Measurements from ENCODE around the gene GNG10. TPM values are rescaled to one million over a fixed set of nuclear protein-coding genes. Genes with fewer than 3 reads are reported as not detected.

Gene GNG10
- total RNA-seq (2021): 31.0 and 33.4 TPM in 2 replicates
- long read RNA-seq, transcript GNG10-201 (3 exons, 1,491 nt): major isoform, 207 of 213 reads
- long read RNA-seq, partial matches to known transcripts: 1 of 213 reads
- long read RNA-seq, other reads (novel, unspliced or antisense): 5 of 213 reads

- H3K27me3 Mint-ChIP-seq (ENCODE audit: low read depth): peaks cover 15% of the 10 kb centered on the region
- H3K56ac ChIP-seq (ENCODE audit: insufficient read length, low read depth, low read length): no peak within 1 kb of the TSS
- no peak within 1 kb of the TSS for H3K4ac ChIP-seq (ENCODE audit: low read depth, low read length)
- no peaks in the 10 kb centered on the region for H3K27me3 ChIP-seq (ENCODE audit: insufficient read depth, low read length)
- peak within 1 kb of the TSS; percentile 63 for H3K9ac ChIP-seq (ENCODE audit: extremely low read depth, insufficient read length, low read length)
- no peaks in the 10 kb centered on the region for H4K20me1 ChIP-seq (ENCODE audit: control insufficient read depth, insufficient read depth, insufficient read length)
- no peak within 1 kb of the TSS for H2BK5ac ChIP-seq (ENCODE audit: insufficient read length, low read length)
- H2AFZ ChIP-seq (ENCODE audit: low read length): no peak within 1 kb of the TSS
- H2BK15ac ChIP-seq (ENCODE audit: low read depth, low read length): no peak within 1 kb of the TSS
- no peak within 1 kb of the TSS for H4K91ac ChIP-seq (ENCODE audit: insufficient read length, low read depth, low read length)
- H2AK5ac ChIP-seq (ENCODE audit: insufficient read length, low read length): no peak within 1 kb of the TSS
- H3T11ph ChIP-seq (ENCODE audit: low read length): no peak within 1 kb of the TSS
- H3K4me2 ChIP-seq (ENCODE audit: insufficient read depth, insufficient read length, low read length): peak within 1 kb of the TSS; percentile 88
- no peaks in the 10 kb centered on the region for H3K9me3 ChIP-seq (ENCODE audit: control insufficient read depth, low read depth, low read length)
- H2BK12ac ChIP-seq (ENCODE audit: insufficient read length, low read depth, low read length): no peak within 1 kb of the TSS
- H4K5ac ChIP-seq (ENCODE audit: insufficient read length, low read depth, low read length): no peak within 1 kb of the TSS
- no peak within 1 kb of the TSS for H4K8ac ChIP-seq (replicated peaks; ENCODE audit: insufficient read length, low read depth, low read length)
- H3K79me2 ChIP-seq (ENCODE audit: insufficient read depth, low read length): no peaks in the 10 kb centered on the region; the same call in 1 of the 2 replicates
- TF ChIP-seq CTCF (conservative IDR thresholded peaks at IDR 0.05): no peak
- no peak within 1 kb of the TSS for H2BK120ac ChIP-seq (ENCODE audit: low read depth, low read length, poor library complexity, severe bottlenecking)
- H3K4me1 Mint-ChIP-seq: peaks cover 21% of the 10 kb centered on the region in 2 experiments
- no peak within 1 kb of the TSS for H3K23ac ChIP-seq (ENCODE audit: insufficient read length, low read depth, low read length)
- H3K27ac Mint-ChIP-seq: peak within 1 kb of the TSS; percentile 48 to 96 (median 84); a peak in 6 of 7 replicates
- peak within 1 kb of the TSS; percentile 84 for H3K14ac ChIP-seq (ENCODE audit: insufficient read depth, low read length)
- H3K36me3 Mint-ChIP-seq (ENCODE audit: insufficient read depth in 1 of 3, low read depth in 3 of 3): peaks cover 5 to 8% (median 7%) of the 10 kb centered on the region in 3 experiments; a peak in 5 of 7 replicates
- H3K79me1 ChIP-seq (ENCODE audit: insufficient read depth, low read depth, low read length, poor library complexity, severe bottlenecking): no peaks in the 10 kb centered on the region
- no CpG with 5 or more reads among the region's 61 CpGs for WGBS (ENCODE audit: extremely low coverage, insufficient read length, low lambda C conversion rate)
- peaks cover 7% of the 10 kb centered on the region for H3K23me2 ChIP-seq (ENCODE audit: insufficient read length, low read depth, low read length, poor library complexity, severe bottlenecking)
- H2BK20ac ChIP-seq (ENCODE audit: low read depth, low read length, poor library complexity, severe bottlenecking): no peak within 1 kb of the TSS
- peak; percentile 51 for DNase-seq
- H3K4me1 ChIP-seq (ENCODE audit: insufficient read depth, low read length): peaks cover 7% of the 10 kb centered on the region; the same call in 1 of the 2 replicates
- no peak within 1 kb of the TSS for H3K18ac ChIP-seq (ENCODE audit: insufficient read length, low read depth, low read length)
- H3K9me3 Mint-ChIP-seq: no peaks in the 10 kb centered on the region; a peak in 1 of 5 replicates
- H3K27ac ChIP-seq (ENCODE audit: insufficient read length, low read depth, low read length): no peak within 1 kb of the TSS
- peak within 1 kb of the TSS; percentile 97 to 98 for H3K4me3 Mint-ChIP-seq
Observed at GRCh38 chr9:111661150-111661801, at the start of gene GNG10. Gene GNG10 (plus strand): TSS chr9:111661605. CDS start chr9:111661635, 30 bp downstream.
